Erythroblast (primary cell): Measurements from ENCODE around the gene FBXO22.

Experiments used
- GATA1 ChIP-seq: IDR thresholded peaks from 2 replicates; pipeline ENCODE4 v1.6.1; 2011; ENCODE audit warnings: low read depth, mild to moderate bottlenecking, control low read depth, low read length, moderate library complexity
- POLR2A ChIP-seq: IDR thresholded peaks from 2 replicates; pipeline ENCODE4 v1.6.1; 2011; ENCODE audit warnings: mild to moderate bottlenecking, low read length

DNA sequence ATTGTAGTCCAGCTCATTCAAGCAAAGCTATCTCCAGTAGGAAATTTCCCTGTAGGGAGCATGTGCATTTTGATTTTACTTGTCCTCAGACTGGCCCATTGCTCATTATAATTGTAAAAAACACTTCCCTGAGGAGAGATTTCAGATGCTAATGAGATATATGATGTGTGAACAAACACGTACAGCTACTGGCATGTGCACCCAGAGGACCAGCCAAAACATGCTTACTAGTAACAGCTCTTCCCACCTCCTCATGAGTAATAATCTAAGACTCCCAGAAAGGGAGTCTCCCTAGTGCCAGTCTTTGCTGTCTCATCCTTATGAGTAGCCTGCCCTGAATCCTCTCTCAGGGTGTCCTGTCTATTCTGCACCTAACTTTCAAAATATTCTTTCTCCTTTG is 43.4 kb downstream of the FBXO22 start:
- TF ChIP-seq POLR2A (no peak), GATA1 (no peak)
